HUES6 (cell line): ENCODE measurements around the gene IRF7.

Source experiments
- H3K27ac ChIP-seq: 2 replicates; pipeline ENCODE4 v1.7.0; 2013; ENCODE audit warnings: low read depth, mild to moderate bottlenecking, low read length, inconsistent platforms
- H3K27me3 ChIP-seq: 2 replicates; pipeline ENCODE4 v1.6.1; 2013; ENCODE audit warnings: low read length; ENCODE audit not compliant: control insufficient read depth, insufficient read depth
- H3K36me3 ChIP-seq: 2 replicates; pipeline ENCODE4 v1.6.1; 2013; ENCODE audit warnings: low read length; ENCODE audit not compliant: control insufficient read depth, insufficient read depth
- H3K4me1 ChIP-seq: 2 replicates; pipeline ENCODE4 v1.6.1; 2013; ENCODE audit warnings: low read length; ENCODE audit not compliant: control insufficient read depth, insufficient read depth
- H3K4me3 ChIP-seq: 2 replicates; pipeline ENCODE4 v1.5.1; 2013; ENCODE audit warnings: low read depth, low read length
- H3K9ac ChIP-seq: one replicate; pipeline ENCODE4 v1.6.1; 2013; ENCODE audit warnings: mild to moderate bottlenecking, low read length
- H3K9me3 ChIP-seq: 2 replicates; pipeline ENCODE4 v1.6.1; 2013; ENCODE audit warnings: low read depth, low read length; ENCODE audit not compliant: control insufficient read depth, insufficient read depth

The IRF7 gene

DNA sequence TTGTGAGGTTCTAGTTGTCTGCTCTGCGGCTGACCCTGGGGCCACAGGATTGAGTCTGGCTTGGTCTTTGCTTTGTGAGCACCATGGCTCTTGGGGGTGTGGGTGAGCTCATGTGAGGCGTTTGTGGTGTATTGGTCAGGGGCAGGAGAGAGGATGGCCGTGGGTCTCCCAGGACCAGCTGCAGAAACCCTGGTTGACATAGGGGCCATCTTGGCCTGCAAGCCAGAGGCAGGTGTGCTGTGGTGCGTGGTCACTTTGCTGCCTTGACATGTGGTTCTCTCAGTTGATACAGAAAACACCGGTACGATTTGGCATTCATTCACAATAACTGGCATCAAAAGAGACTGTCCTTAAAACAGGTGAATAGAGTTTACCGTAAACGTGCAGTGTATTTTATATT lies 28.2 kb downstream of the IRF7 start:
- H3K4me3 ChIP-seq, result no peak overlapping the region
- no peaks in the 10 kb centered on the region for H3K9me3 ChIP-seq
- H3K27me3 ChIP-seq, result no peaks in the 10 kb centered on the region
- H3K9ac ChIP-seq, result no peak overlapping the region
- peaks cover 75% of the 10 kb centered on the region for H3K36me3 ChIP-seq
- H3K4me1 ChIP-seq, result no peaks in the 10 kb centered on the region
- no peak overlapping the region for H3K27ac ChIP-seq

DNA sequence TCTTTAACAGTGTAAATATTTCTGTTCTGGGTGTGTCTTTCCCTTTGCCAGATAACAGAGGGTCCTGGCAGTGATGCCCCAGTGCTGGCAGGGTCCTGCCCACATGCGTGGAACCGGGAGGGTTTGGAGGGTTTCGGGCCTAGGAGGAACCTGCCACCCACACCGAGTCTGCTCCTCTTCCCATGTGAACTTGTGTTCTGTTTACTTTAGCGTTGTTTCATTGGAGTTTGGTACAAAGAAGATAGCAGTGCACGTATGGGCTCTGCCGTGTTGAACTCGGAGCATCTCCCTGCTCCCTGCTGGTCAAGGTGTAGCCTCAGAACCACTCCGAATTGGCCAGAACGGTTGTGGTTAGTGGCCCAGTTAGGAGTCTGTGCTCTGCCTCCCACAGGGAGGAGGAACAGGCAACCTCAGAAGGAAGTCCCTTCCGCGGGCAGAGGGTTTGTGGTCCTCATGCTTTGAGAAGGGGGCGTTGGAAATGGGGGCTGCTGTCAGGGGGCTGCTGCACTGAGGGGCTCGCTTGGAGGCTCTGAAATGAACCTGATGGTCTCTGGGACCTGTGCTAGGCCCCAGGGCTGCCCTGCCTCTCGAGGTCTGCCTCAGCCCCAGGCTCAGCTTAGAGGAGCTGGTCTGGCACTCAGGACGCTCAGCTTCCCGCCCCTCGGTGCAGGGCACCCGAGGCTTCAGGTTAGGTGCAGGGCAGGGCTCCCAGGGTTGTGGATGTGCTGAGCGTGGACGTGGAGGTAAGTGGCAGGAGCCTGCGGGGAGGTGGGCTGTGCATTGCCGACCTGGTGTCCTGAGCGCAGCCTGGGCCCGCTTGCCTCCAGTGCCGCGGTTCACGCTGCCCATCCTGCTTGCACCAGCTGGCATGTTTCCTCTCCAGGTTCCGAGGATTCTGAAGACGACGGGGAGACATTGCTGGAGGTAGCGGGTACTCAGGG lies 29.1 kb downstream of the IRF7 start:
- H3K4me1 ChIP-seq, result no peaks in the 10 kb centered on the region
- H3K27ac ChIP-seq, result no peak overlapping the region
- H3K36me3 ChIP-seq, result peaks cover 77% of the 10 kb centered on the region
- H3K27me3 ChIP-seq, result no peaks in the 10 kb centered on the region
- H3K4me3 ChIP-seq, result no peak overlapping the region
- H3K9me3 ChIP-seq, result no peaks in the 10 kb centered on the region
- H3K9ac ChIP-seq, result no peak overlapping the region

DNA sequence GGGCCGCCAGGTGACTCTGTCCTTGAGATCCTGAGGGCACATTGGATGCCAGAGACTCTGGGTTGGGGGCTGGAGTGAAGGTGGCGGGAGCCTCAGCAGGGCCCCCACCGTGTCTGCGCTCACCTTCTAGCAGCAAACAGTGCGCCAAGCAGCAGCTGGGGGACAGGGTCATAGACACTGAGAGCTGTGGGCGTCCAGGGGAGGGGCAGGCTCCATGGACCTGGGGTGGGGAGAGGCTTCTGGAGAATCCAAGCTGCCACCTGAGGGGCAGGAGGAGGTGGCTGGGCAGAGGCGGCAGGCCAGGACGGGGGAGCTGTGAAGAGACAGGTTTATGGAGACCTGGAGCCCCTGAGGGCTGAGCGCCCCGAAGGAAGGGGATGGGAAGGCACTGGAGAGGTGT lies 31.5 kb downstream of the IRF7 start:
- H3K9me3 ChIP-seq, result no peaks in the 10 kb centered on the region
- H3K9ac ChIP-seq, result no peak overlapping the region
- peaks cover 61% of the 10 kb centered on the region for H3K36me3 ChIP-seq
- no peaks in the 10 kb centered on the region for H3K27me3 ChIP-seq
- no peak overlapping the region for H3K27ac ChIP-seq
- no peak overlapping the region for H3K4me3 ChIP-seq
- no peaks in the 10 kb centered on the region for H3K4me1 ChIP-seq

DNA sequence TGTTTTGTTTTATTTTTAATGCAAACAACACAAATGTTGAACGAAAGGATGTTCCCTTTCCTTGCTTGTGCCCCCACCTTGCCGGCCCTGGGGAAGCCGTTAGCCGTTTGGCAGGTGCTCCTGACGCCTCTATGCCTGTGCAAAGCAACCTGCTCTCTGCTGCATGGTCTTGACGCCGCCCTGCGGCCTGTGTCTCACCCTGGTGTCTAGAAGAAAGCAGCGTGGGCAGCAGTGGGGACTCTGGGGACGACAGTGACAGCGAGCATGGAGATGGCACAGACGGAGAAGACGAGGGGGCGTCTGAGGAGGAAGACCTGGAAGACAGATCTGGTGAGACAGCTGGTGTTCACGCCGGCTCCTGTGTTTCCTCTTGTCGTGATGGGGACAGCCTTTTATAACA lies 34.0 kb downstream of the IRF7 start:
- Histone ChIP-seq H3K27ac (no peak overlapping the region), H3K36me3 (peaks cover 41% of the 10 kb centered on the region), H3K4me1 (peaks cover 14% of the 10 kb centered on the region), H3K27me3 (no peaks in the 10 kb centered on the region), H3K4me3 (no peak overlapping the region), H3K9me3 (no peaks in the 10 kb centered on the region), H3K9ac (no peak overlapping the region)

DNA sequence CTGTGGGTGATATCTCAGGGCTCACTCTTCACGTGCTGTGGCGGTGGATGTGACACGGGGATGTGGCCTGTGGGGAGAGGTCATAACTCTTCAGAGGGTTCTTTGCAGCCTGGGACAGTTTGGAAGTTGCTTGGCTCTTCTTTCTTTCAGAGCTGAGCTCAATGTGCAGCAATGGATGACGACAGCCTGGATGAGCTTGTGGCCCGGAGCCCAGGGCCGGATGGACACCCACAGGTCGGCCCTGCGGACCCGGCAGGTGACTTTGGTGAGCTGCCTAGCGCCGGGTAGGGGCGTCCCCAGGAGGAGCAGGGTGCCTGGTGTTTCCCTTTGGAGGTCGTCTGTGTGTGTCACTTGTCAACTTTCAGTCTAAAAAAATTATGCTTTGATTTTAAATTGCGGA lies 34.4 kb downstream of the IRF7 start:
- Histone ChIP-seq H3K9ac (no peak overlapping the region), H3K9me3 (no peaks in the 10 kb centered on the region)

DNA sequence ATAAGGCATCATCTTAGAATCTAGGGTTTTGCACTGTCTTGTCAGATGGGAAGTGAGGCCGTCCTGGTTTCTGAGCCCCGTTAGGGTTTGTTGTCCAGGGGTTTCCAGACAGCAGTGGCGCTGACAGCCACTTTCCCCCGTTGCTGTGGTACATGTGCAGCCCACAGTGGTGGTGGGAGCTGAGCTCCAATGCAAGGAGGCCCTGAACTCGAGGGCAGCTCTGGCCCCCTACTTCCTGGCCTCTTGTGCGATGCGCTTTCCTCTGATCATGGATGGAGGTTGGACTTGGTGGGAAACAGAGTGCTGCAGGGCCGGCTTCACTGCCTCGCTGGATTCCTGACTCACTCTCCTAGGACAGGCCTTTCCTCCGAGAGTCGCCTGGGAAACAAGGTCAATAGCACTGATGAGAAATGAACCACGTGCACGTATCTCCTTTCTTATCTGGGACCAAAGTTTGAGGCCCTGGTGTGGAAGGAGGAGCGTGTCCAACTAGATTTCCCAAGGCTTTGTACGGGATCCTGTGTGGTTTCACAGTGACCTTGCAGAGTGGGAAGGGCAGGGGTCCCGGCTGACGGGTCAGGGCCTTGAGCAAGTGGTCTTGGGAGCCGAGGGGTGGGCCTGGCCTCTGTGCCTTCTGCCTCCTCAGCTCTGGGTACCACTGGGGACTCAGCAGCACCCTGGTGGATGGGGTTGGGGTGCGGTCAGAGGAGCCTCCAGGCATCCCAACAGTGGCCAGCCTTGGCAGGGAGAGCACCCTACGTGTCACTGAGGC lies 35.7 kb downstream of the IRF7 start:
- H3K4me3 ChIP-seq, result no peak overlapping the region
- no peak overlapping the region for H3K27ac ChIP-seq
- no peaks in the 10 kb centered on the region for H3K9me3 ChIP-seq
- peaks cover 6% of the 10 kb centered on the region for H3K27me3 ChIP-seq
- H3K36me3 ChIP-seq, result peaks cover 31% of the 10 kb centered on the region
- H3K4me1 ChIP-seq, result peaks cover 15% of the 10 kb centered on the region
- peak overlapping the region; percentile 19 for H3K9ac ChIP-seq

More for the DNA sequence above, 34.4 kb downstream of the IRF7 start:
- no peak overlapping the region for H3K27ac ChIP-seq
- H3K4me1 ChIP-seq, result peaks cover 14% of the 10 kb centered on the region
- peaks cover 37% of the 10 kb centered on the region for H3K36me3 ChIP-seq
- no peak overlapping the region for H3K4me3 ChIP-seq
- no peaks in the 10 kb centered on the region for H3K27me3 ChIP-seq

DNA sequence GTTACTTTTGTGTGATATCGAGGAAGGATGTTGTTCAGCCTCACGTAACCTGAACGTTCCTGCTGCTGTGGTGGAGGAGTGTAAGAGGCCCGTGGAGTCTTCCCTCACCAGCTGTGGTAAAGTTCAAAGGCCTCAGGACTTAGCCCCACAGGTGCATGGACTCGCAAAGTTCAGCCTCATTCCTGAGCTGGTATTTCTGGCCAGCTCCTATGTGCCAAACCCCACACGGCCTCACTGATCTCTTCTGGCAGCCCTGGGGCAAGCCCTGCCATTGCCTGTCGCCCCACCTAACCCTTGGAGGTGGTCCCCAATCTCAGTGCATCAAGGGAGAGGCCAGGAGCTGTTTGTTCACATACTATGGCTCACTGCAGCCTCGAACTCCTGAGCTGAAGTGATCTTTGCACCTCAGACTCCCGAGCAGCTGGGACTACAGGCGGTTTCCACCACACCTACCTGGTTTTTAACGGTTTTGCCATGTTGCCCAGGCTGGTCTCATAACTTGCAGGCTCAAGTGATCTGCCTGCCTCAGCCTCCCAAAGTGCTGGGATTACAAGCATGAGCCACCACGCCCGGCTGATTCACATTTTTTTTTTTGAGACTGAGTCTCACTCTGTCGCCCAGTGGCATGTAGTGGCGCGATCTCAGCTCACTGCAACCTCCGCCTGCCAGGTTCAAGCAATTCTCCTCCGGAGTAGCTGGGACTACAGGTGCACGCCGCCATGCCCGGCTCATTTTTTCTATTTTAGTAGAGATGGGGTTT lies 37.3 kb downstream of the IRF7 start:
- Histone ChIP-seq H3K4me1 (peaks cover 23% of the 10 kb centered on the region), H3K9ac (no peak overlapping the region), H3K4me3 (peak overlapping the region; percentile 99; the same call in 1 of the 2 replicates), H3K9me3 (no peaks in the 10 kb centered on the region), H3K27me3 (peaks cover 16% of the 10 kb centered on the region), H3K27ac (no peak overlapping the region; the same call in 1 of the 2 replicates), H3K36me3 (peaks cover 21% of the 10 kb centered on the region)

DNA sequence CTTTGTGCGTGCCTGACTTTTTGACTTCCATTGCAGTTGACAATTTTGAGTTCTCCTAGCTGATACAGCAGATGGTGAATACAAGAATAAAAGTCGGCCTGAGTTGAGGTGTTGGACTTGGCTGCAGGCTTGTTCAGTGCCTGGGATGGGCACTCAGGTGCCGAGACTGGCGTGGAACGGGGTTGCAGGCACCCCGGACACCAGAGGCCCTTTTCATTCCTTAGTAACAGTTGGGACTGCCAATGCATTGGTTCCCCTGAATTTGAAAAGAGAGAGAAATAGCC lies 38.2 kb downstream of the IRF7 start:
- peaks cover 19% of the 10 kb centered on the region for H3K36me3 ChIP-seq
- no peak overlapping the region for H3K27ac ChIP-seq
- peak overlapping the region; percentile 99 for H3K4me3 ChIP-seq
- peaks cover 20% of the 10 kb centered on the region for H3K27me3 ChIP-seq
- H3K4me1 ChIP-seq, result peaks cover 23% of the 10 kb centered on the region
- H3K9ac ChIP-seq, result peak overlapping the region; percentile 99
- H3K9me3 ChIP-seq, result no peaks in the 10 kb centered on the region

DNA sequence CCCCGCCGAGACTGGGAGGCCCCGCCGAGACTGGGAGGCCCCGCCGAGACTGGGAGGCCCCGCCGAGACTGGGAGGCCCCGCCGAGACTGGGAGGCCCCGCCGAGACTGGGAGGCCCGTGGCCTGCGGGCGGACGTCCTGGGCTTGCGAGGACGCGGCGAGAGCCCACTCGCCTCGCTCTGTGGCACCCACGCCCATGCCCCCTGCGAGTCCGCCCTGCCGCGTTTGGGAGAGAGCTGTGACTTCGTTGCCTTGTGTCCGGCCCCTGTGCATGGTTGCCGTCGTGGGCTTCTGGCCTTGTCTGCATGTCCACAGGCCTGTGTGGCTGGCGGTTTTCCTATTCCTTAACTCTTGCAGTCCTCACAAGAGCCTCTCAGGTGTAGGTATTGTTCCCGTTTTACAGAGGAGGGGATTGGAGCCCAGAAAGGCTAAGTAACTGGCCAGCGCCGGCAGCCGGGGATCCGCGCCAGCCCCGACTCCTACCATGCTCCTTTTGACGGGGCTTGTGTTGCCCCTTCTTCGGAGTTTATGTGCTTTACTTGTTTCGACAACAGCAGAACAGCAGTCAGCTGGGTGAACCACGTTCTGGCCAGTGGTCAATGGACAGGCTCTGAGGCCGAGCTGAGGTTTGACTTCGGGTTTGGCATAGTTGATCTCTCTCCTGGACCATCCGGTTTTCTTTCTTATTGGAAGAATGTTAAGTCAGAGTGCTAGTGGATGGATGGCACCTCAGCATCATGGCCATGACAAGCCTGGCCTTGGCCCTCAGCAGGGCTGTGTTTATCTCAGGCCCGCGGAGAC lies 38.7 kb downstream of the IRF7 start:
- Histone ChIP-seq H3K27ac (peak overlapping the region; percentile 81; the same call in 1 of the 2 replicates), H3K9me3 (no peaks in the 10 kb centered on the region), H3K4me3 (peak overlapping the region; percentile 99), H3K9ac (peak overlapping the region; percentile 99), H3K27me3 (peaks cover 20% of the 10 kb centered on the region), H3K4me1 (peaks cover 24% of the 10 kb centered on the region), H3K36me3 (peaks cover 15% of the 10 kb centered on the region)

DNA sequence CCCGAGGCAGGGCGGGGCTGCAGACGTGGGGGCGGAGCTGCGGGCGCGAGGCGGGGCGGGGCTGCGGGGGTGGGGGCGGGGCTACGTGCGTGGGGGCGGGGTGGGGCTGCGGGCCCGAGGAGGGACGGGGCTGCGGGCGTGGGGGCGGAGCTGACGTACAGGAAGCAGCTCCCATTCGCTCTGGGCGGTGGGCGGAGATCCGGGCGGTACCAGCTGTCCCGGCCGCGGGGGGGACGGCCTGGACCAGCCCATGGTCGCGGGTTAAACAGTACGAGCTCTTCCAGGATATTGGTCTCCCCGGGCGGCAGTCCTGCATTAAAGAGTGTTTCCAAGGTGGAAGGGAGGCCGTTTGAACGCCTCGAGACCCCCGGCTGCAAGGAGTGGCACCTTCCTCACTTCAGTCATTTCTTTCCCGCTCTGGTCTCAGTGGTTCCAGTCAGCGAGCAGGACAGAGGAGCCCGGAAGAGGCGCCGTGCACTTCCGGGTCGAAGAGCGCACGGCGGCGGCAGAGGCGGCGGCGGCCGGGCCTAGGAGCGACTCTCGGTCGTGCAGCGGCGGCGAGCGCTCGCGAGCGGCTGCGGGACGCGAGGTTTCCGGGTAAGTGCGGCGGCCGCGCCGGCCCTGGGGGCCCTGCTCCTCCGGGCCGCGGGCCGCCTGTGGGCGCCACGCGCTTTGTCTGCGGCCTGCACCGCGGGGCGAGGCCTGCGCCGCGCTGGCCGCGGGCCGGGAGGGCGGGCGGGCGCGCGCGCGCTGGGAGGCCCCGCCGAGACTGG lies 39.6 kb downstream of the IRF7 start, which contains the start of gene PHRF1:
Gene PHRF1, plus strand, starts transcription at position 475 of the 773 bp plus-strand sequence. CDS start 5,043 bp downstream, outside the sequence.
- peak within 1 kb of the TSS; percentile 99 for H3K4me3 ChIP-seq
- peaks cover 7% of the 10 kb centered on the region for H3K36me3 ChIP-seq
- H3K27me3 ChIP-seq, result peaks cover 20% of the 10 kb centered on the region
- peaks cover 30% of the 10 kb centered on the region for H3K4me1 ChIP-seq
- H3K27ac ChIP-seq, result peak within 1 kb of the TSS; percentile 100
- peak within 1 kb of the TSS; percentile 100 for H3K9ac ChIP-seq
- H3K9me3 ChIP-seq, result no peaks in the 10 kb centered on the region
